Thyroid gland (tissue), 4 donors: ENCODE measurements around the gene DMAC2L. TPM values are rescaled to one million over a fixed set of nuclear protein-coding genes. Genes with fewer than 3 reads are reported as not detected.
"Not testable (repeated sequence)": the region's sequence is repeated elsewhere in the genome, so short reads cannot be mapped to it uniquely, and the experiment has no call there.

Experiments
- DNase-seq, 2 donors: peaks; one replicate each; pipeline ENCODE4 v3.0.0-alpha.2; 2019
- H3K27ac ChIP-seq, 3 donors: fragments of 200-600 bp; sonication (generic); 1 replicate in 2 of 3; 2 replicates in 1 of 3; pipeline ENCODE4 v1.5.1; 2016 to 2019; ENCODE audit warnings: mild to moderate bottlenecking in 1 of 3, moderate library complexity in 1 of 3
- H3K27me3 ChIP-seq: fragments of 200-600 bp; sonication (generic); one replicate; pipeline ENCODE4 v1.5.1; 2019
- H3K36me3 ChIP-seq, 2 donors: fragments of 200-600 bp; sonication (generic); one replicate each; pipeline ENCODE4 v1.5.1; 2016 to 2019
- H3K4me1 ChIP-seq, 2 donors: fragments of 200-600 bp; sonication (generic); one replicate each; pipeline ENCODE4 v1.5.1; 2017 to 2019
- H3K4me3 ChIP-seq, 3 donors: fragments of 200-600 bp; sonication (generic); replicated peaks in 1 of 3; 1 replicate in 2 of 3; 2 replicates in 1 of 3; pipeline ENCODE4 v1.5.1; 2016; ENCODE audit warnings: mild to moderate bottlenecking in 1 of 3
- H3K9me3 ChIP-seq: fragments of 200-600 bp; sonication (generic); one replicate; pipeline ENCODE4 v1.5.1; 2017
- CTCF ChIP-seq, 6 experiments: fragments of 200-600 bp in 3 of 6; fragments of 450-650 bp in 3 of 6; sonication (generic) in 3 of 6; IDR thresholded peaks; one replicate each; pipeline ENCODE4 v1.5.1; 2016 to 2019; ENCODE audit warnings: antibody characterized with exemption in 6 of 6, mild to moderate bottlenecking in 2 of 6, inconsistent platforms in 1 of 6, moderate library complexity in 1 of 6
- POLR2A ChIP-seq, 2 donors: fragments of 450-650 bp; IDR thresholded peaks; one replicate each; pipeline ENCODE4 v1.6.1; 2017; ENCODE audit warnings: antibody characterized with exemption in 2 of 2, mild to moderate bottlenecking in 2 of 2, moderate library complexity in 1 of 2
- WGBS, 2 donors: methylation state at CpG; one replicate each; pipeline ENCODE4 v1.1.5; 2017; 5-methylcytosine and 5-hydroxymethylcytosine counted together
- intact Hi-C: fragments of 100-400 bp; cut with DNase I; formaldehyde crosslinking; loops from one replicate; pipeline ENCODE4 v1.15.1; 2023
- total RNA-seq, 4 donors: library from RNA; depleted of rRNA; stranded (reverse); fragments of >200 nt; gene quantifications; one replicate each; pipeline ENCODE4 v1.2.3, GENCODE V29; 2016

DMAC2L gene
- total RNA-seq, 4 donors from 2014 or later: 15.2 to 44.2 (median 32.8) TPM

GRCh38 chr14:50360851-50361250 lies 48.7 kb downstream of the DMAC2L start:
- TF ChIP-seq POLR2A (IDR thresholded peaks at IDR 0.05) (no peak), CTCF (IDR thresholded peaks at IDR 0.05) (no peak)
- intact Hi-C loops: no loop called here
- WGBS, 2 donors: 94 to 95% methylated on average over 2 of the region's 2 CpGs

GRCh38 chr14:50361473-50362403 lies 49.6 kb downstream of the DMAC2L start:
- DNase-seq, H3K27ac ChIP-seq, H3K4me3 ChIP-seq, H3K9me3 ChIP-seq, H3K36me3 ChIP-seq, intact Hi-C loops, H3K27me3 ChIP-seq: not testable (repeated sequence)
- peaks cover 0 to 11% of the 10 kb centered on the region in 2 donors for H3K4me1 ChIP-seq
- WGBS, 2 donors: 97 to 98% methylated on average over 14 to 25 of the region's 36 CpGs

More at GRCh38 chr14:50360851-50361250, 48.7 kb downstream of the DMAC2L start:
- no peaks in the 10 kb centered on the region for H3K36me3 ChIP-seq
- no peak for DNase-seq
- H3K27ac ChIP-seq: no peak overlapping the region
- H3K27me3 ChIP-seq: no peaks in the 10 kb centered on the region
- H3K4me1 ChIP-seq: peaks cover 0 to 11% of the 10 kb centered on the region in 2 donors
- H3K4me3 ChIP-seq: no peak overlapping the region
- H3K9me3 ChIP-seq: no peaks in the 10 kb centered on the region

- no peak for DNase-seq
- H3K36me3 ChIP-seq: no peaks in the 10 kb centered on the region
- no peak overlapping the region for H3K4me3 ChIP-seq
- no peaks in the 10 kb centered on the region for H3K27me3 ChIP-seq
- TF ChIP-seq CTCF (IDR thresholded peaks at IDR 0.05) (no peak), POLR2A (IDR thresholded peaks at IDR 0.05) (no peak)
- peaks cover 0 to 11% of the 10 kb centered on the region in 2 donors for H3K4me1 ChIP-seq
- peak overlapping the region in 2 of 3 donors; percentile 34 to 46 for H3K27ac ChIP-seq
- 89 to 90% methylated on average over 14 of the region's 14 CpGs for WGBS, 2 donors
- intact Hi-C loops: no loop called here
- no peaks in the 10 kb centered on the region for H3K9me3 ChIP-seq
These were observed 50.9 kb downstream of the DMAC2L start for GRCh38 chr14:50362764-50363713.

GRCh38 chr14:50363714-50364111 lies 51.6 kb downstream of the DMAC2L start:
- no peak for DNase-seq
- no peaks in the 10 kb centered on the region for H3K36me3 ChIP-seq
- no peaks in the 10 kb centered on the region for H3K9me3 ChIP-seq
- peak overlapping the region in 2 of 3 donors; percentile 34 to 46 for H3K27ac ChIP-seq
- TF ChIP-seq CTCF (IDR thresholded peaks at IDR 0.05) (no peak), POLR2A (IDR thresholded peaks at IDR 0.05) (no peak)
- WGBS, 2 donors: 53 to 54% methylated on average over 4 of the region's 4 CpGs
- intact Hi-C loops: no loop called here
- no peak overlapping the region for H3K4me3 ChIP-seq
- peaks cover 0 to 11% of the 10 kb centered on the region in 2 donors for H3K4me1 ChIP-seq
- no peaks in the 10 kb centered on the region for H3K27me3 ChIP-seq

- Histone ChIP-seq H3K4me3 (no peak overlapping the region), H3K36me3 (no peaks in the 10 kb centered on the region), H3K27ac (no peak overlapping the region), H3K9me3 (no peaks in the 10 kb centered on the region), H3K27me3 (no peaks in the 10 kb centered on the region), H3K4me1 (peaks cover 0 to 11% of the 10 kb centered on the region in 2 donors)
- no peak for TF ChIP-seq POLR2A (IDR thresholded peaks at IDR 0.05)
- no peak for TF ChIP-seq CTCF (IDR thresholded peaks at IDR 0.05)
- no peak for DNase-seq
- WGBS, 2 donors: 90 to 98% methylated on average over 1 of the region's 1 CpG
- intact Hi-C loops: no loop called here
These were observed 52.7 kb downstream of the DMAC2L start for GRCh38 chr14:50364792-50365191.

- intact Hi-C loops, H3K9me3 ChIP-seq, H3K36me3 ChIP-seq, DNase-seq, H3K27me3 ChIP-seq, H3K4me3 ChIP-seq, H3K27ac ChIP-seq: not testable (repeated sequence)
- WGBS, 2 donors: 90 to 95% methylated on average over 7 of the region's 7 CpGs
- H3K4me1 ChIP-seq: peaks cover 0 to 11% of the 10 kb centered on the region in 2 donors
These were observed 53.4 kb downstream of the DMAC2L start for GRCh38 chr14:50365572-50365971.
